Measurements from ENCODE around the gene GABRA4. TPM values are rescaled to one million over a fixed set of nuclear protein-coding genes. Genes with fewer than 3 reads are reported as not detected.

Gene GABRA4
- total RNA-seq, 1 experiment from 2014 or later: not detected

DNA sequence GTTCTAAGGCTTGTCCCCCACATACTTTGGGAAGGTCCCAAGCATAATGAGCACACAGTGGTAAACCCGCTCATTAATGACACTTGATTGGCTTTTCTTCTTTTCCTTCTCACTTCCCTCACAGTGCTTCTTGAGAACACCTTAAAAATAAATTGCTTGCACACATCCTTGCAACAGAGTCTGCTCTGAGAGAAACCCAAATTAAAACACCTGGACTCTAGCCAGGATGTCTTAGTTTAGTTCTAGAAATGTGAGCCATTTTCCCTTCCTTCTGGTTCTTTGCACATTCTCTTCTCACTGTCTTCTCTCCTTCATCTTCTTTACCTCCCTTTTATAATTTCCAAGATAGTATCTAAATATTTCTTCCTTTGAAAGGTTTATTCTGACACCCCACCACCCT is 49.0 kb downstream of the GABRA4 start:
- no peak for DNase-seq
- H4K91ac ChIP-seq (ENCODE audit: insufficient read length, low read depth, low read length): no peak overlapping the region
- no peaks in the 10 kb centered on the region for H3K27me3 ChIP-seq (ENCODE audit: insufficient read depth, low read length)
- no peak for TF ChIP-seq CTCF (conservative IDR thresholded peaks at IDR 0.05)
- no peak overlapping the region for H3K27ac ChIP-seq (ENCODE audit: insufficient read length, low read depth, low read length)
- Mint-ChIP-seq H3K9me3 (no peaks in the 10 kb centered on the region; a peak in 1 of 5 replicates), H3K27ac (no peak overlapping the region), H3K27me3 (ENCODE audit: low read depth) (no peaks in the 10 kb centered on the region), H3K4me1 (no peaks in the 10 kb centered on the region), H3K36me3 (ENCODE audit: insufficient read depth in 1 of 3, low read depth in 3 of 3) (no peaks in the 10 kb centered on the region), H3K4me3 (no peak overlapping the region)
- H3K4me1 ChIP-seq (ENCODE audit: insufficient read depth, low read length): no peaks in the 10 kb centered on the region
- no peaks in the 10 kb centered on the region for H3K79me1 ChIP-seq (ENCODE audit: insufficient read depth, low read depth, low read length, poor library complexity, severe bottlenecking)
- H3K4ac ChIP-seq (ENCODE audit: low read depth, low read length): no peak overlapping the region
- H3K4me2 ChIP-seq (ENCODE audit: insufficient read depth, insufficient read length, low read length): no peak overlapping the region
- H3T11ph ChIP-seq (ENCODE audit: low read length): no peak overlapping the region
- H2BK12ac ChIP-seq (ENCODE audit: insufficient read length, low read depth, low read length): no peak overlapping the region
- no peaks in the 10 kb centered on the region for H3K79me2 ChIP-seq (ENCODE audit: insufficient read depth, low read length)
- WGBS (ENCODE audit: extremely low coverage, insufficient read length, low lambda C conversion rate): no CpG with 5 or more reads among the region's 1 CpG
- no peak overlapping the region for H3K23ac ChIP-seq (ENCODE audit: insufficient read length, low read depth, low read length)
- no peak overlapping the region for H2AK5ac ChIP-seq (ENCODE audit: insufficient read length, low read length)
- H3K56ac ChIP-seq (ENCODE audit: insufficient read length, low read depth, low read length): no peak overlapping the region
- H3K14ac ChIP-seq (ENCODE audit: insufficient read depth, low read length): no peak overlapping the region
- H3K18ac ChIP-seq (ENCODE audit: insufficient read length, low read depth, low read length): no peak overlapping the region
- H4K8ac ChIP-seq (replicated peaks; ENCODE audit: insufficient read length, low read depth, low read length): no peak overlapping the region
- H2BK15ac ChIP-seq (ENCODE audit: low read depth, low read length): no peak overlapping the region
- H4K20me1 ChIP-seq (ENCODE audit: control insufficient read depth, insufficient read depth, insufficient read length): no peaks in the 10 kb centered on the region
- no peaks in the 10 kb centered on the region for H3K23me2 ChIP-seq (ENCODE audit: insufficient read length, low read depth, low read length, poor library complexity, severe bottlenecking)
- H2BK20ac ChIP-seq (ENCODE audit: low read depth, low read length, poor library complexity, severe bottlenecking): no peak overlapping the region
- H4K5ac ChIP-seq (ENCODE audit: insufficient read length, low read depth, low read length): no peak overlapping the region
- no peaks in the 10 kb centered on the region for H3K9me3 ChIP-seq (ENCODE audit: control insufficient read depth, low read depth, low read length)
- H2BK120ac ChIP-seq (ENCODE audit: low read depth, low read length, poor library complexity, severe bottlenecking): no peak overlapping the region
- no peak overlapping the region for H3K9ac ChIP-seq (ENCODE audit: extremely low read depth, insufficient read length, low read length)
- no peak overlapping the region for H2AFZ ChIP-seq (ENCODE audit: low read length)
- no peak overlapping the region for H2BK5ac ChIP-seq (ENCODE audit: insufficient read length, low read length)
